ENCODE results near the gene SMAP1.

DNA sequence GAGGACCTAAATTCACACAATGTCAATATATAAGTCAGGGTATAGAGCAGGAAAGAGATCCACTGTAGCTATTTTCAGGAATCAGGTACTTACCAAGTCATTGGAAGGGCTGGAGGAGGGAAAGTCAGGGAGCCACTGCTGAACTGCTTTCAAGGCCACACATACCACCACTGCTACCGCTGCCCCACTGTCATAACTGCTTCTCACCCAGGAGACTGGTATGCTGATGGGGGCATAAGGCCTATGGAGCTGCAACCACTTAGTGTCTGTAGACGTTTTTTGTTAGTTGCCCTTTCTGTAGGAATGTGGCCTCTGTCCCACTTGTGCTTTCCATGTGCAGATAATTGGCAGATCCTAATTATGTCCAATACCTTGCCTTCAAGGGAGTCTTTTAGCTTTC lies 5.4 kb downstream of the SMAP1 start:
- no peak for TF ChIP-seq POLR2A (IDR thresholded peaks at IDR 0.05; ENCODE audit: low read depth, low read length)
- no peak for TF ChIP-seq POLR2AphosphoS5 (IDR thresholded peaks at IDR 0.05; ENCODE audit: low read depth, low read length)
- TF ChIP-seq TAF1 (IDR thresholded peaks at IDR 0.05; ENCODE audit: borderline replicate concordance, low read depth, low read length), result no peak

All from GM12892 (cell line).